ENCODE measurements around the gene IST1.
"Not testable (repeated sequence)": the region's sequence is repeated elsewhere in the genome, so short reads cannot be mapped to it uniquely, and the experiment has no call there.

Gene IST1

DNA sequence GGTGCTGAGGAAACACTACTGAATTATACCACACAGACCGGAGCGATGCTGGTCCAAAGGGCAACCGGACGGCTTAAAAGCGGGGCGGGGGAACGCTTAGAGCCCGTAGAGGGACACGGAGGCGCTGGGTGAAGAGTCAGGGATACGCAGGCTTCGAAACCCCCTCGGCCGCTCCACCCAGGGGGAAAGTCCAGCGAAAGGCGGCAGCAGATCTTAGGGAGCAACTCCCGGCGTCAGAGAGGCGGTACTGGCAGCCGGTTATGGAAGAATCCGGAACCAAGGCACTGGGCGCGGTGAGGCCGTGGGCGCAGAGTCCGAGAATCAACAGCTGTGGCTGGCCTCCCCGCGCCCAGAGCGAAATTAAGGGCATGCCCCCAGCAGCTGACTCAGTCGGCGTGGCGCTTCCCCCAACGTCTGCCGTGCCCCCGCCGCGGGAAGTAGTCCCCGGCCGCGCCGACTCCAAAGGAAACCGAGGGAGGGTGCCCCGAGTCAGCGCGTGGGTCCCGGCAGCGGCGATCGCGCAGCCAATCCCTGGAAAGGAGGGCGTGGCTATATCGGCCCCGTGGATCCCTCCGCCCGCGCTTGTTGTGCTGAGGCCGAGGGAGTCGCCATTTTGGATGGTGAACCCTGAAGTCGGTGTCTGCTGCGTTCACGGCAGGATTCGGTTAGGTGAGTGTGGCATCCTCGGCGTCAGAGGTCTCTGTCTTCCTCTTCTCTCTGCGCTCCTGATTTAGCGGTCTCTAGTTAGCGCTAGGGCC, at the start of gene IST1:
TSS of gene IST1 (plus strand) at position 611 of the 758 bp plus-strand sequence. CDS start 20,110 bp downstream, outside the sequence.
- peak; percentile 90 for DNase-seq (ENCODE audit: low read depth)

- DNase-seq (ENCODE audit: low read depth): peak; percentile 97
Observed at GRCh38 chr16:71845639-71846430, 49.5 kb upstream of the IST1 start, which contains the start of gene ATXN1L. ATXN1L (plus strand) TSS chr16:71845976; CDS start chr16:71849741, 3,765 bp downstream.

GRCh38 chr16:71846431-71846830, 48.9 kb upstream of the IST1 start:
- no peak for DNase-seq (ENCODE audit: low read depth)

- no peak for DNase-seq (ENCODE audit: low read depth)
Observed at GRCh38 chr16:71847096-71847495, 48.2 kb upstream of the IST1 start.

DNA sequence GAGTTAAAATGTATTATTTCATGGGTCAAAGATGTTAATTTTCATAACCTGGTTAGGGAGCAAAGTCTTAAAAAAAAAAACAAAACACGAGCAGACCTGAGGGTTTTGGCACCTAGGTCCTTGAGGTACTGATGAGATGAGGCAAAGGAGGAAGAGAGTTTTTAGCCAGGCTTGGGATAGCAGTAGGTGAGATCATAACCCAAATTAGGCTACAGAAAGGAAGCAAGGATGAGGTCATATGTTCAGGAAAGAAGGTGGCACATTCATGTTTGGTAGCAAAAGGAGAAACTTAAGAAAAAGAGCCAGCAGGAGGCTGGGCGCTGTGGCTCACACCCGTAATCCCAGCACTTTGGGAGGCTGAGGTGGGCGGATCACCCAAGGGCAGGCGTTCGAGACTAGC, 46.7 kb upstream of the IST1 start:
- no peak for DNase-seq (ENCODE audit: low read depth)

DNA sequence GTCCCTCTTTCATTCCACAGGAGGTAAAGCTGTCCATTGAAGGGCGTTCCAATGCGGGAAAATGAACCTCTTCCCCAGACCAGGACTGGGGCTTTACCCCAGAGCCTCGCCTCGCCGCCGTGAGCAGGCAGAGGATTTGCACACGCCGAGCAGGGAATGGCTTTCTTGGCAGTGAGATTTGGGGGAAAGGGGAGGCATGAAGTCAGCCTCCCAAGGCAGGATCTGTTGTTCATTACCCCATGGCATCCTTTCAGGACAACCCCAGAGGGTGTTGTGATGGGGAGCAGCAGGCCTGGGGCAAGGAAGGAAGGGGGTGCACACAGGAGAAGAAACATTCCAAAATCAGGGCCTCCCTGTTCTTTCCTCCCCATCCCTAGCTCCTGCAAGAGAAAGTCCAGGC, 43.6 kb upstream of the IST1 start:
- no peak for DNase-seq (ENCODE audit: low read depth)

DNA sequence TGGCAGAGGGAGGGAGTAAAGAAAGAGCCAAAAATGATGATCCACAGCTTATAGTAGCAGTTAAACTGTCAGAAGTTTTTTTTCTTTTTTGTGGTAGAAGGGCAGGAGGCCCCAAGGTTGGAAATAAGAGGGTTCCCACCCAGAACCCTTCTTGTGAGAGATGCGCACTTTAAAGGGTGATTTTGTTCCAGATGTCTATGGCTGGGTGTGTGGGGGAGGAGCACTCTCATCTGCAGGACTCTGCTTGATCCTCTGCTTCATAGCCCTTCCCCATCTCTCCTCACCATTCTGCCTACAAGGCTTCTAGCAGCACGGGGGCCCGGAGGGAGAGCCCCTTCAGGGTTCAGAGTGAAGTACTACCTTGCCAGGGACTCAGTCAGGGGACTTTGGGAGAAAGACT, 43.2 kb upstream of the IST1 start:
- DNase-seq (ENCODE audit: low read depth): no peak

DNA sequence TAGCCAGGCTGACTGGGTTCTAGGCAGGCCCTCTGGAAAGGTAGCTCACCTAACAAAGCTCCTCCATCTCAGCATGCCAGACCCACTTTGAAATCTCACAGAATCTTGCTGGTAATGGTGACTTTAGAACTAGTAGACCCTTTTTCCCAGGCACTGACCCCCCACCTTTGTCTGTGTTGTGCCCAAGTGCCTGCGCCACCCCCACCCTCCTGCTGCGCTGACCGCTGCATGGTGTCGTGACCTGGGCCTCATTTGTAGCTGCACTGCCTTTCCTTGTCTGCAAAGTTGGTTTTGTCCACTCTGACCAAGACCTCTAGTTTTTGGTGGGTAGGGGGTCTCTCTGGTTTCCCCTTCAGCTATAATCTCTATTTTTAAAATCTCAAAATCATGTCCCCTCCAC, 42.8 kb upstream of the IST1 start:
- DNase-seq (ENCODE audit: low read depth): no peak

DNA sequence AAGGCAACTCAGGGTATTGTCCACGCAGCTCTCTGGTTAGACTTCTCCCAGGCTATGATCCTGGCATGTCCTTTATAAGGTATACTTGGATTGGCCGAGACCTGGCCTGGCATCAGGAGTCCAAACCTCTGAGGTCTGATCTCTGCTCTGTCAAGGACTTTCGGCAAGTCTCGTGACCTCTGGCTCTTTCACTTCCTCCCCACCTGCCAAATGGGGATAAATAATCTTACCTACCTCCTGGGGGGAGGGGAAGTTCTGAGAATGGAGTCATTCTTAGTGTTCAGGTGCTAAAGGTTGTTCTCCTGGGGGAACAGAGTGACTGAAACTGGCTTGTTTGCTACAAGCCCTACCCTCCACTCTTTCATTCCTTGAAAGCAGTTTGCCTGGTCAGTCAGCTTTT, 41.9 kb upstream of the IST1 start:
- no peak for DNase-seq (ENCODE audit: low read depth)

DNA sequence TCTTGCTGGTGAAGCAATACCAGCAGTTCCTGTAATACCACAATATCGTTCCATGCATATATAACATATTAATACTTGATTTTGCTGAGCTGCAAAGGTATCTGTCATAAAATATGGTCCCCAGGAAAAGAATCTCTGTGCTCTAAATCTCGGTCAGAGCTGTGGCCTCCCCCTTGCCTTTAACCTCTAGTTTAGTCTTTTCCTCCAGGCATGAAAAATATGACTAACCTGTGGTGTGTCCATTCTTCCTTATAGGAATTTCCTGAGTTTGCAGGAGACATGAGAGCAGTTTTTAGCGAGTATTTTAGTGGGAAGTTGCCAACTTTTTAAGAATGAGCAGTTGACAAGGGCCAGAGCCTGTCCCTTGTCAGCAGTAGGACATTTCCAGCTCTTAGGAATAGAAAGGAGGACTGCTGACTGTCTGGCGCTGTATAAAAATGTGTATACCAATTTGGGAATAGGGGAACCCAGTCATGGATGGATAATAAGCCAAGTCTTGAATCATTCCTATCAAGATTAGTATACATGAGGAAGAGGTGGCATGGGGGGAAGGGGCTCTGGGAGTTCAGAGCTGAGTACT, 40.9 kb upstream of the IST1 start:
- DNase-seq (ENCODE audit: low read depth): no peak

DNA sequence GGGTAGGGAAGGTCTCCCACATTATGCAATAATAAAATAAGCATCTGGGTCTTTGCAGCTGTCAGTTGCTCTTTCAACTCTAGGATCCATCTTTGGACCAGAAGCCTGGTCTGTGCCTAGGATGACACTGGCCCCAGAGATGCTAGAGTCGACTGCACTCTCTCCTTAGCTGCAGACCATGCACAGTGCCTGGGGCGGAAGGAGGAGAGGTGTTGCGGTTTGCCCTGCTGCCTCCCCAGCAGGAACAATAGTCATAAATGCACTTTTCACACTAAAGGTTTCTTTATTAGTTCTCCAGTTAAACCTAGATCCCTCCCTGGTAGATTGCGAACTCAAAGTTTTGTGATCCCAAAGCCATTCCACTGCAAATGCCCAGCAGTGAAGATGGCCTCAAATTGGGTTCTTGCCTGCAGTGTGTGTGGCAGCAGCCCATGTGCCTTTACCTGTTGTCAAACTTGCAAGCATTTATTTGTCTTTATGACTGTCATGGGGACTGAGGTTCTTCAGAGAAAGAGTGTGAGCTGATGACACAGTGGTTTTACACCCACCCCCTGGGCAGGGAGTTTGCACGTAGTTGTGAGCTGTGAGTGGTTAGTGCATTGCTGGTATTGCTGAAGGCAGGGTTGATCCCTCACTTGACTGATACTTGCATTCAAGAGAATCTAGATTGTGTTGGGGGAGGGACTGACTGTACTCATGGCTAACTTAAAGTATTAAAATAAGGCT, 39.2 kb upstream of the IST1 start:
- DNase-seq (ENCODE audit: low read depth): no peak

- DNase-seq (ENCODE audit: low read depth): no peak
Observed at GRCh38 chr16:71859762-71860521, 35.4 kb upstream of the IST1 start.

GRCh38 chr16:71863995-71864394, 31.3 kb upstream of the IST1 start:
- no peak for DNase-seq (ENCODE audit: low read depth)

- DNase-seq (ENCODE audit: low read depth): no peak
Observed at GRCh38 chr16:71865173-71865863, 30.0 kb upstream of the IST1 start.

- not testable (repeated sequence) for DNase-seq (ENCODE audit: low read depth)
Observed at GRCh38 chr16:71867175-71867574, 28.2 kb upstream of the IST1 start.

GRCh38 chr16:71867939-71868338, 27.4 kb upstream of the IST1 start:
- DNase-seq (ENCODE audit: low read depth): no peak

DNA sequence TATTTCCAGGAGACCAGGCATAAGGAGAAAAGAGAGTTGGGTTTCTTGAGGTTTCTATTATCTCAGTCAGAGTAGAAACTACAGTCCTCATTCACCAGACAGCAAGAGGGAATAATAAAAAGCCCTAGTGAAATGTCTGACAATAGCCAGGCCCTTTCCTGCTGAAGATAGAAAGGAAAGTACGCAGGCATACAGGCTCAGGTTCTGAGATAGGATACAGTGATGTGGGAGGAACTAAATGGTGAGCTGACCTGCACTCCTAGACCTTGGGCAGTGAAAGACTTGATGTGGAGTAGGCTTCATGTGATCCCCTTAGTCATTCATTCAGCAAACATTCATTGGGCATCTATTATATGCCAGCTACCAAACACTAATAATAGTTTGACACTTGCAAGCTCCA, 26.2 kb upstream of the IST1 start:
- DNase-seq (ENCODE audit: low read depth): no peak

DNA sequence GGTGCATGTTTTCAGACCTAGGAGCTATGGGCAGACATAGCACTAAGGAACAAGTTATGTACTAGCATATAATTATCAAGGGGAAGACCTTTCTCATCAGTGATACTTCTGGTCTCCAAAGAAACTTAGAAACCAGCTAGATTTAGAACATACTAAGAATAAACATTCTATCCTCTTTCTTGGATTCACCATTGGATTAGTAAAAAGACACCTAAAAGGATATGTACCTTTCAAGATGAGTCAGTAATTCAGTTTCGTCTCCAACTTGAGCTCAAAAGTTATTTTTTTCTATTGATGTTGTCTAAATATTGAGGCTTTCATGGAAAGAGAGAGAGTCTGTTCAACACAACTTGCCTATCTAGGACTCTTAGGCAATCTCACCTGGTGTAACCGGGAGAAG, 24.5 kb upstream of the IST1 start:
- no peak for DNase-seq (ENCODE audit: low read depth)

DNA sequence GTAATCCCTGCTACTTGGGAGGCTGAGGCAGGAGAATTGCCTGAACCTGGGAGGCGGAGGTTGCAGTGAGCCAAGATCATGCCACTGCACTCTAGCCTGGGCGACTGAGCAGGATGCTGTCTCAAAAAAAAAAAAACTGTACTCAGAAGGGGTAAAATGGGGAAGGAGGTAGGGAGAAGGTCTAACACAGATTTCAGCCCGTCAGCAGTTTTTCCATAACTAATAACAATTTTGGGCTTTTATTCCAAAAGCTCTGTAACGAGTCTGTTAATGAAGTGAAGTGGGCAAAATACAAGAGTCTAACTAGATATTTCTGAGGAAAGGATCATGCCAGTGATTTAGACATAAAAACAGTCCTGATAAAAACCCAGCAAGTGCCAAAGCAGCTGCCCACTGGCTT, 22.1 kb upstream of the IST1 start:
- DNase-seq (ENCODE audit: low read depth): no peak

- DNase-seq (ENCODE audit: low read depth): no peak
Observed at GRCh38 chr16:71878911-71879310, 16.4 kb upstream of the IST1 start.

- DNase-seq (ENCODE audit: low read depth): no peak
Observed at GRCh38 chr16:71880176-71880575, 15.2 kb upstream of the IST1 start.

All from stimulated activated CD8-positive, alpha-beta memory T cell treated with anti-CD3 and anti-CD28 coated beads, Interleukin-15, amount 100 ng/mL, for 24 hours (primary cell).